CD14-positive monocyte (primary cell): ENCODE results near the gene TEKTIP1. TPM values are rescaled to one million over a fixed set of nuclear protein-coding genes. Genes with fewer than 3 reads are reported as not detected.

Source experiments
- DNase-seq, 3 donors: peaks; one replicate each; pipeline ENCODE4 v3.0.0-alpha.2; 2011 to 2022
- H2AFZ ChIP-seq: 2 replicates; pipeline ENCODE4 v1.6.0; 2012; ENCODE audit warnings: mild to moderate bottlenecking, low read depth, low read length, inconsistent platforms; ENCODE audit not compliant: insufficient read depth, poor library complexity, severe bottlenecking
- H3K27ac ChIP-seq, 2 donors: 1 replicate in 1 of 2; 2 replicates in 1 of 2; pipeline ENCODE4 v1.5.1; 2012 to 2013; ENCODE audit warnings: low read length in 2 of 2, control low read depth in 1 of 2, inconsistent platforms in 1 of 2, low read depth in 1 of 2, mild to moderate bottlenecking in 1 of 2
- H3K27me3 ChIP-seq, 2 donors: one replicate each; pipeline versions ENCODE4 v1.6.0 to v1.6.1; 2011 to 2013; ENCODE audit warnings: low read length in 2 of 2; ENCODE audit not compliant: control insufficient read depth in 2 of 2, insufficient read depth in 2 of 2
- H3K36me3 ChIP-seq, 2 donors: replicated peaks in 1 of 2; 1 replicate in 1 of 2; 2 replicates in 1 of 2; pipeline versions ENCODE4 v1.5.1 to v1.6.1; 2012 to 2013; ENCODE audit warnings: low read length in 2 of 2, control low read depth in 1 of 2, inconsistent platforms in 1 of 2, mild to moderate bottlenecking in 1 of 2; ENCODE audit not compliant: insufficient read depth in 2 of 2, control insufficient read depth in 1 of 2
- H3K4me1 ChIP-seq, 2 donors: 1 replicate in 1 of 2; 2 replicates in 1 of 2; pipeline versions ENCODE4 v1.5.1 to v1.6.1; 2012 to 2013; ENCODE audit warnings: low read length in 2 of 2, control low read depth in 1 of 2, inconsistent platforms in 1 of 2, mild to moderate bottlenecking in 1 of 2, moderate library complexity in 1 of 2; ENCODE audit not compliant: insufficient read depth in 2 of 2, control insufficient read depth in 1 of 2
- H3K4me2 ChIP-seq: replicated peaks from 2 replicates; pipeline ENCODE3; 2012; ENCODE audit warnings: low read length, moderate library complexity, mild to moderate bottlenecking; ENCODE audit not compliant: poor library complexity, severe bottlenecking; ENCODE audit errors: extremely low read depth
- H3K4me3 ChIP-seq, 3 experiments: fragments of 200-600 bp in 1 of 3; sonication (generic) in 1 of 3; replicated peaks in 1 of 3; 1 replicate in 2 of 3; 2 replicates in 1 of 3; pipeline ENCODE4 v1.5.1; 2011 to 2013; ENCODE audit warnings: low read length in 3 of 3, mild to moderate bottlenecking in 3 of 3, control low read depth in 2 of 3, low read depth in 2 of 3, inconsistent platforms in 1 of 3, moderate library complexity in 1 of 3
- H3K79me2 ChIP-seq: 2 replicates; pipeline ENCODE4 v1.6.0; 2012; ENCODE audit warnings: mild to moderate bottlenecking, control low read depth, inconsistent platforms, low read length, moderate library complexity; ENCODE audit not compliant: insufficient read depth
- H3K9ac ChIP-seq: 2 replicates; pipeline ENCODE4 v1.6.0; 2017; ENCODE audit warnings: low read length, mild to moderate bottlenecking; ENCODE audit not compliant: insufficient read depth, poor library complexity, severe bottlenecking
- H3K9me3 ChIP-seq, 2 donors: replicated peaks in 1 of 2; 1 replicate in 1 of 2; 2 replicates in 1 of 2; pipeline versions ENCODE4 v1.5.1 to v1.6.1; 2012 to 2013; ENCODE audit warnings: low read length in 2 of 2, control low read depth in 1 of 2; ENCODE audit not compliant: control insufficient read depth in 1 of 2, insufficient read depth in 1 of 2
- H4K20me1 ChIP-seq: 2 replicates; pipeline ENCODE4 v1.6.0; 2012; ENCODE audit warnings: mild to moderate bottlenecking, low read length, control low read depth, moderate library complexity; ENCODE audit not compliant: insufficient read depth
- H3K27ac Mint-ChIP-seq, 7 donors: one replicate each; pipeline ENCODE4 v1.8.0; 2020; ENCODE audit warnings: mild to moderate bottlenecking in 7 of 7, mixed read lengths in 7 of 7, moderate library complexity in 6 of 7, inconsistent platforms in 2 of 7
- H3K27me3 Mint-ChIP-seq, 3 donors: one replicate each; pipeline ENCODE4 v1.8.0; 2021 to 2022; ENCODE audit warnings: low read depth in 3 of 3, mild to moderate bottlenecking in 3 of 3, mixed read lengths in 3 of 3, moderate library complexity in 3 of 3, inconsistent platforms in 1 of 3
- H3K36me3 Mint-ChIP-seq, 2 donors: one replicate each; pipeline ENCODE4 v1.8.0; 2020; ENCODE audit warnings: mixed read lengths in 2 of 2, inconsistent platforms in 1 of 2, mild to moderate bottlenecking in 1 of 2
- H3K4me1 Mint-ChIP-seq: one replicate; pipeline ENCODE4 v1.8.0; 2020; ENCODE audit warnings: mild to moderate bottlenecking, mixed read lengths
- H3K4me3 Mint-ChIP-seq, 2 donors: one replicate each; pipeline ENCODE4 v1.8.0; 2020; ENCODE audit warnings: mild to moderate bottlenecking in 2 of 2, mixed read lengths in 2 of 2, moderate library complexity in 1 of 2
- H3K9me3 Mint-ChIP-seq, 7 donors: one replicate each; pipeline ENCODE4 v1.8.0; 2020 to 2022; ENCODE audit warnings: mixed read lengths in 7 of 7, mild to moderate bottlenecking in 6 of 7, moderate library complexity in 6 of 7, inconsistent platforms in 2 of 7
- WGBS: methylation state at CpG from one replicate; pipeline ENCODE4 v1.1.5; 2013; ENCODE audit warnings: missing lambda C conversion rate; ENCODE audit not compliant: insufficient coverage; 5-methylcytosine and 5-hydroxymethylcytosine counted together
- intact Hi-C, 2 donors: fragments of 100-400 bp; cut with micrococcal nuclease; formaldehyde crosslinking; loops; one replicate each; pipeline versions ENCODE4 v1.15.0 to v1.15.1; 2023
- polyA plus RNA-seq, 3 donors: library from polyadenylated mRNA; depleted of rRNA in 1 of 3; unstranded in 2 of 3; stranded (reverse) in 1 of 3; fragments of 300-500 nt in 2 of 3; fragments of >200 nt in 1 of 3; fragmentation: Illumina TruSeq in 2 of 3; gene quantifications; 1 replicate in 2 of 3; 2 replicates in 1 of 3; pipeline ENCODE4 v1.2.3, GENCODE V29; 2012 to 2021
- TF ChIP-seq, protein P1 (sequence below): fragments of 200-600 bp; IDR thresholded peaks from one replicate; pipeline ENCODE4 v1.8.0; 2022; ENCODE audit warnings: antibody characterized with exemption, mild to moderate bottlenecking

The TEKTIP1 gene
- polyA plus RNA-seq, 3 donors, result 1.8 TPM; not detected in 2

DNA sequence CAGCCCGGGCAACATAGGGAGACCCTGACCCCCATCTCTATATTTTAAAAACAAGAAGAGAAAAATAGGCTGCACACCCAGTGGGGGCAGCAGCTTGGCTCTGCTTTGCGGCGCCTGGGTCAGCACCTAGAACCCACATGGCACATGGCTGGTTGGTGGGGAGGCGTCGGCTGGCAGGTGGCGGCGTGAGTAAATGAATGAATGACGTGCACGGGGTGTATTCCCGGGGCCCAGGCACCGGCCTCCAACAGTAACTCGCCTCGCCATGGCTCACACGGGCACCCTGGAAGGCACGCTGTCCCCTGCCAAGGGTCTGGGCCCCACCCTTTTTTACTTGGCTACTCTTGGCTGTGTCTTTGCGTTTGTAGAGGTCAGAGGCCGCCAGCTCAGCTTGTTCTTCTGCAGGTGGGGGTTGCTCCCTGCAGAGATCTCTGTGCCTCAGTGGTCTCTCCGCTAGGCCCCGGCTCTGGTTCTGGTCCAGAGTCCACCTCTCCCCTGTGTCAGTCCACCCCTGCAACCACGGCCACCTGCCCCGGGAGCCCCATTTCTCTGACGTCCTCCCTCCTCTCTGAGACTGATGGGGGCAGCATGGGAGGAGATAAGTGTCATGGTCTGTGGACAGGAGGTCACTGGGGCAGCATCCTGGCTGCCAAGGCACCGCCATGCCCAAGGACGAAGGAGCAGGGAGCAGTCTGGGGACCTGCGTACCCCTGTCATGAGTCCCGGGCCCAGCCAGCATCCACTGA is 27.3 kb upstream of the TEKTIP1 start:
- H3K4me3 ChIP-seq, result no peak overlapping the region
- Mint-ChIP-seq H3K27ac (peak overlapping the region in 3 of 7 donors; percentile 21 to 81 (median 61)), H3K9me3 (peaks cover 0 to 2% (median 0%) of the 10 kb centered on the region in 7 donors), H3K36me3 (peaks cover 31 to 55% of the 10 kb centered on the region in 2 donors), H3K27me3 (peaks cover 0 to 3% (median 2%) of the 10 kb centered on the region in 3 donors), H3K4me3 (no peak overlapping the region), H3K4me1 (peaks cover 27% of the 10 kb centered on the region)
- H3K4me2 ChIP-seq, result no peak overlapping the region
- no peak for DNase-seq
- H4K20me1 ChIP-seq, result peaks cover 84% of the 10 kb centered on the region
- H3K9me3 ChIP-seq, result no peaks in the 10 kb centered on the region
- H3K9ac ChIP-seq, result no peak overlapping the region
- peaks cover 100% of the 10 kb centered on the region for H3K79me2 ChIP-seq
- peaks cover 34 to 41% of the 10 kb centered on the region in 2 donors for H3K36me3 ChIP-seq
- no peak overlapping the region for H2AFZ ChIP-seq
- peaks cover 8 to 12% of the 10 kb centered on the region in 2 donors for H3K4me1 ChIP-seq
- intact Hi-C loops, result no loop called here
- no peak overlapping the region for H3K27ac ChIP-seq
- WGBS, result 97% methylated on average over 21 of the region's 26 CpGs
- TF ChIP-seq, protein P1, sequence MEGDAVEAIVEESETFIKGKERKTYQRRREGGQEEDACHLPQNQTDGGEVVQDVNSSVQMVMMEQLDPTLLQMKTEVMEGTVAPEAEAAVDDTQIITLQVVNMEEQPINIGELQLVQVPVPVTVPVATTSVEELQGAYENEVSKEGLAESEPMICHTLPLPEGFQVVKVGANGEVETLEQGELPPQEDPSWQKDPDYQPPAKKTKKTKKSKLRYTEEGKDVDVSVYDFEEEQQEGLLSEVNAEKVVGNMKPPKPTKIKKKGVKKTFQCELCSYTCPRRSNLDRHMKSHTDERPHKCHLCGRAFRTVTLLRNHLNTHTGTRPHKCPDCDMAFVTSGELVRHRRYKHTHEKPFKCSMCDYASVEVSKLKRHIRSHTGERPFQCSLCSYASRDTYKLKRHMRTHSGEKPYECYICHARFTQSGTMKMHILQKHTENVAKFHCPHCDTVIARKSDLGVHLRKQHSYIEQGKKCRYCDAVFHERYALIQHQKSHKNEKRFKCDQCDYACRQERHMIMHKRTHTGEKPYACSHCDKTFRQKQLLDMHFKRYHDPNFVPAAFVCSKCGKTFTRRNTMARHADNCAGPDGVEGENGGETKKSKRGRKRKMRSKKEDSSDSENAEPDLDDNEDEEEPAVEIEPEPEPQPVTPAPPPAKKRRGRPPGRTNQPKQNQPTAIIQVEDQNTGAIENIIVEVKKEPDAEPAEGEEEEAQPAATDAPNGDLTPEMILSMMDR, result no peak
- no peaks in the 10 kb centered on the region for H3K27me3 ChIP-seq

DNA sequence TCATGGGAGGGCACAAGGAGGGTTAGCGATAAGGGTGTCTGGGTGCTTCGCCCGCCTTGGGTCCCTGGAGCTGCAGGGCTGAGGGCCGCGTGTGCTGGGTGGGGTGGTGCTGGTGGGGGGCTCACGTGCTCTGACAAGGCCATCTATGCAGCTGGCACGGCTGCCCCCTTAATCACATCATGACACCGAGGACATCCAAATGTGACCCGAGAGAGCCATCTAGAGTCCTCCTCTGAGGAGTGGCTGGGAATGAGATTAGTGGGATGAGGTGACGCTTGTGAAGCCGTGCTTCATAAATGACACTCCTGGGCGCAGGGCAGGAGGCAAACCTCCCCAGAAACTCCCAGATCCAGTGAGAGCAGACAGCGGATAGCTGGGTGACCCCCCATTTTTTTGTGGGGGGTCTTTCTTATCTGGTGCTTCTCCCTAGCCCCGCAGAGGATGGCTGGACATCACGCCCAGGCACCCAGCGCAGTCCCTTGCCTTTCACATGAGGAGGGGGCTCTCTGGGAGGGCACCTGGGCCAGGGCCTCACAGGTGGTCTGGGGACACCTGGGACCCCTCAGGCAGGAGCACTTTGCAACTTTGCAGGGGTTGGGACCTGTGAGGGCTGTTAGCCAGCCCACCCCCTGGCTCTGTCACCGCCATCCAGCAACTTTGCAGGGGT is 26.3 kb upstream of the TEKTIP1 start:
- H3K36me3 ChIP-seq, result peaks cover 34 to 41% of the 10 kb centered on the region in 2 donors
- H3K36me3 Mint-ChIP-seq, result peaks cover 31 to 56% of the 10 kb centered on the region in 2 donors
- H2AFZ ChIP-seq, result no peak overlapping the region
- no peaks in the 10 kb centered on the region for H3K9me3 Mint-ChIP-seq
- H3K27me3 ChIP-seq, result no peaks in the 10 kb centered on the region
- H3K4me3 ChIP-seq, result no peak overlapping the region
- intact Hi-C loops, result no loop called here
- no peak overlapping the region for H3K4me2 ChIP-seq
- H3K4me1 Mint-ChIP-seq, result peaks cover 17% of the 10 kb centered on the region
- no peak overlapping the region for H3K27ac ChIP-seq
- H3K27me3 Mint-ChIP-seq, result peaks cover 0 to 3% (median 0%) of the 10 kb centered on the region in 3 donors
- WGBS, result 100% methylated on average over 3 of the region's 17 CpGs
- H3K9ac ChIP-seq, result no peak overlapping the region
- no peak overlapping the region for H3K4me3 Mint-ChIP-seq
- peaks cover 94% of the 10 kb centered on the region for H4K20me1 ChIP-seq
- no peaks in the 10 kb centered on the region for H3K9me3 ChIP-seq
- TF ChIP-seq, protein P1, result no peak
- DNase-seq, result no peak
- peak overlapping the region in 2 of 7 donors; percentile 28 to 36 for H3K27ac Mint-ChIP-seq
- H3K4me1 ChIP-seq, result peaks cover under 1 to 2% of the 10 kb centered on the region in 2 donors
- peaks cover 100% of the 10 kb centered on the region for H3K79me2 ChIP-seq
